Renal cortical epithelial cell (primary cell): ENCODE measurements around the gene ANXA3. TPM values are rescaled to one million over a fixed set of nuclear protein-coding genes. Genes with fewer than 3 reads are reported as not detected.

ENCODE experiments used
- DNase-seq: peaks from one replicate; pipeline ENCODE4 v3.0.0-alpha.2; 2011; ENCODE audit warnings: low read depth
- total RNA-seq: library from RNA; depleted of rRNA; stranded (reverse); fragments of >200 nt; gene quantifications from 2 replicates; pipeline ENCODE4 v1.2.3, GENCODE V29; 2014

Gene ANXA3
- total RNA-seq, 1 donor from 2014 or later: 195 TPM

DNA sequence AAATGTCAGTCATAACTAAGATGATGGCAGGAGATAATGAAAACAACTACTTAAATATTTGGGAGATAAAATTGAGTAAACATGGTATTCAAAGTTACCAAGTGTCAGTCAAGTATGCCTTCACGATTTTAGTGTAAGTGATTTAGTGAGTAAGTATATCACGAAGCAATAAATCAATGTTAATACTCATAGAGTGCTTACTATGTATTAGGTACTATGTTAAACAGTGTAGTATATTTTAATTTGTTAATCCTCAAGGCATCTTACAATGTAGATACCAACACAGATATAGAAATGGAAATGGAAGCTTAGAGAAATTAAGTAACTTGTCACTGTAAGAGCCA lies 59.6 kb downstream of the ANXA3 start:
- DNase-seq: no peak

DNA sequence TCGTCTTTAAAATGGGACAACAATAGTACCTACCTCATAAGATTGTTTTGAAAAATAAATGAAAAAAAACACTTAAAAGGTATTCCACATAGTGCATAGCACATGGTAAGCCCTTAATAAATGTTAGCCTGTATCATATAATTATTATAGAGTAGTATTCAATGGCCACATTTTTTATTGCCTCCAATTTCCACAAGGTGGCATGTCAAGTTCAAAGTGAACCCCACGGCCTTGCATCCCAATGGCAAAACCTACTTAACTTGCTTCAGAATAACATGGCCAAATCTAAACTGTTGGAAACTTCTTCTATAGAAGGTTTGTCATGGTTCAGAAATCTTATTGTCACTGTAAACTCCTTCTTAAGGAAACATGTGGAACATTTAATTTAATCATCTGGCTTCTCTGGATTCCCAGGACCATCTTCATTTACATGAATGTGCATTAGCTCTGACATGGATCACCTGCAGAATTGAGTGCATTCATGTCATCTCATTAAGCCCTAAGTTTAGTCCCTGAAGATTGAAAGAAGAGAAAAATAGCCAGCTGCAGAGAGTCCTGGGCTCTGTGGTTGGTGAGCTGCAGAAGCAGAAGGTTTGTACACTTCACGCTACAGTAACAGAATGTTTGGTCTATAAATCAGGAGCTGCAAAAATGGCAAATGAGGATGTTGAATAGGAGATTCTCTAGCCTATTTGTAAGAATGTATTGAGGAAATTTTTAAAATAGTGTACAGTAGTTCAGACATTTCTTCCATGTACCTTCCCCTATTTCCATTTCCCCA lies 61.0 kb downstream of the ANXA3 start:
- DNase-seq: peak; percentile 47

DNA sequence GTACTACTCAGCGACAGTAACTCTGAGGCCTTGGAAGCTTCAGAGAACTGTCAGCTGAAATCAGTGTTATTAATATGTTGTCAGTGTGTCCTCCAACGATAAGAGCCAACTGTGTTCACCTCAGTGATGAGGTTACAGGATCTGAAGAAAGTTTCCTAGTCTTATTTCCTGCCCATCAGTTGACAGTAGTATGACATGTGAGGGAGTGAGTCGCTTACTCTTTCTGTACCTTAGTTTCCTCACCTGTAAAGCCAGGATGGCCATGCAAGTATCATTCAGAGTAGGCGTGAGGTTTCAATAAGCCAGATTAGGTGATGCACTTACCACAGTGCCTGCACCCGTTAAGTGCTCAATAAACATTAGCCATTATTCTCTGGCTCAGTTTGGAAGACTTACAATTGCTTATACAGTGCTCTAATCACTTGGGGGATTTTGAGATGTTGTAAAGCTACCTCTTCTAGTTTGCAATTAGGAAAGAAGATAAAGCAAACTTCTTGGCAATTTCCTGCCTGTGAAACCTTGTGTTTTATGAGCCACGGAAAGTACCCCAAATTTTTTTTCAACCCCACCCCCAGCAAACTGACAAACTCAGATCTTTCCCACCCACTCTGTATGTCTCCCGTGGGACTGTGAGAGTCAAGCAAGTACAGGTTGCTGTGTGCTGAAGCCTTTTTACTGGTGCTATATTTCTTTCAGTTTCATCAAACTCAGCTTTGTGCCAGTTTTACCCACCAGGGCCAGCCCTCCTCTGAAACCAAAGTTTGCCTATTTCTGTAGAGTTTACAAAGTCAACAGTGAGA lies 62.2 kb downstream of the ANXA3 start:
- DNase-seq: no peak

DNA sequence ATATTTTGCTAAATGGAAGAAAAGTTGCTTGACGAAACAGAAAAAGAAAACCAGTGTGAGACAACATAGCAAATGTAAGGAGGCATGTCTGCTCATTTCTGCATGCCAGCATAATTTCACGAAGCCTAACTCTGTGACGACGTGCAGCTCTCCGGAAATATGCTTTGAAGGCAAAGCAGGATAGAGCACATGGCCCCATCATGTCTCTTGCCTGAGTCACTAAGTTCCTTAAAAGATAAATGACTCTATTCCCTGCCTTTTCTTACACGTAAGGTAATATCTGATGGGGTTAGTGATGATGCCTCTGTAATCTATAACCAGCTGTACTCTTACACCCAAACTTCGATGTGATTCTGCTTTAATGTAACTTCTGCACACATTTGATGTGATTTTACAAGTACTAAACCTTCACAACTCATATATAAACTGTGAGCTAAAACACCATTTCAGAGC lies 64.5 kb downstream of the ANXA3 start:
- no peak for DNase-seq

DNA sequence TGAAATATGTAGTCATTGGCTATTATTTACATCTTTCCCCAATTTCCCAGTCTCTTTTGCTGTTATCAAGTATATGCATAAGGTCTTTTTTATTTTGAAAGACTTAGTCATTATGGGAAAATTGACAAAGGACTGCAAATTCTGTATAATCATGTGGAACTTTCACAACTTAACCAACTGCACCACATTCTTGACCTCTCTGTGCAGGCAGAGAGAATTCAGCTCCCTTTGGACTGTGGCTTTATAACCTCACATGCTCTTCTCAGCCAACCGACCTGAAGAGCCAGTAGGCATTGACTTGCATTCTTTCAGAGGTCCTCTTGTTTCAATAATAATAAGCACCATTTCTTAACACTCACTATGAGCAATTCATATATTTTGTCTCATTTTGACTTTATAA lies 66.9 kb downstream of the ANXA3 start:
- DNase-seq: peak; percentile 59

DNA sequence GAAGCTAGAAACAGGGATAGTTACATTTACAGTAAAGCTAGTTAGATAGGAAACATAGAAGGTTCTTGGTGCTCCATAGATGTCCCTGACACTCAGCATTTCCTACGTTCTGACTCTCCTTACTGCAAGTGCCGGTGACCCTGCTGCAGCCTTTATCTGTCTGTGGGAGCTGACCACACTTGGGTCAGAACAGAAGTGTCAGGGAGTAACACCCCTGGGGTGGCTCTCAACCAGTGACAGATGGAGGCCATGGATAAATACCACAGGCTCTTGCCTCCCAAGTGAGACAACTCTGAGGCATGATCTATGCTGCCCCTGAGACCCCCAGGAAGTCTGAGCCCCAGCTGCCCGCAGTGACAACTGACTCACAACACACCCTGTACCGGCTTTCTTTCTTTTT lies 69.8 kb downstream of the ANXA3 start:
- no peak for DNase-seq

DNA sequence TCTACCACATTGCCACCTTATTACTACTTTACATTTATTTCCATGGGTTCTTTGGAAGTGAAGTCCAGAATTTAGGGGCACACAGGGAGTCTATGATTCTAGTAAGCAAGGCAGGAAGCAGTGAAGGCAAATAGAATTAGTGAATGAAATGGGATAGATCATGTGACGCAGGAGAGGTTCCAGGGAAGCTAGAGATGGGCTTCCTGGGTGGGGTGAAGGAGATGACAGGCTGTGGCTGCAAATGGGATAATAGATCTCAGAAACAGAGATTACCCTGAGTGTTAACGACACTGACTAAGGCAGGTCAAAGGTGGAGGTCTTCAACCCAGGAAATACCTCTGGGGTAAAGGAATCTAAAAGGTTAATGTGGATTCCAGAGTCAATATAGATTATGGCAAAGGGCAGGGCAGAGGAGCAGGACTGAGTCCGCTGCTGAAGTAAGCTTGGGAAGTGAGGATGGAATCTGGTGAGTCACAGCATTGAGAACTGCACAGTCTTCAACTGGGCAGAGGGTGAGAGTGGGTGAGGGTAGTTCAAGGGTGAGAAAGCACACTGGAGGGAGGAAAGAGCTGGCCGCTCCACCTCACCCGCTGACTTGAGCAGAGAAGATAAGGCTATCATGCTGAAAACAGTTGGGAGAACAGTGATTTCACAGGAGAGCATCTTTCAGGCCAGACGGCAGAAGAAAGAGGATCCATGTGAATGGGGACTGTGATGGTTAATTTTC lies 70.8 kb downstream of the ANXA3 start:
- peak; percentile 88 for DNase-seq

DNA sequence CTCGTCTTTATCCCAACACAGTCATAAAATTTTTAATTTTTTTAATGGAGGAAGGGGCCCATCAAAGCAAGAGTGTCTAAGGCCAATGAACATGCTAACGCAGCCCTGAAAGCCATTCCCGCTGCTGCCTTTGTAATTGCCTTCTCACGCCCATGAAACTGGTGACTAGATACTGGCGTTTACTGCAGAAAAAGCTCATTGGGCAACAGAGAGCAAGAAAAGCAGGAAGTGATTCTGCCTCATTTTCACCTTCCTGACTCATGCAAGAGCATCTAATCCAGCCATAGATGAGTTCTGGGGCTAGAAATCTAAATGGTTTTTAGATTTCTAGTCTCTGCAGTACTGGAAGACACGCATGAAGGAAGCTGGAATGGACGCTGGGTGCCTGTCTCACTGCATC lies 72.5 kb downstream of the ANXA3 start:
- DNase-seq: peak; percentile 50

DNA sequence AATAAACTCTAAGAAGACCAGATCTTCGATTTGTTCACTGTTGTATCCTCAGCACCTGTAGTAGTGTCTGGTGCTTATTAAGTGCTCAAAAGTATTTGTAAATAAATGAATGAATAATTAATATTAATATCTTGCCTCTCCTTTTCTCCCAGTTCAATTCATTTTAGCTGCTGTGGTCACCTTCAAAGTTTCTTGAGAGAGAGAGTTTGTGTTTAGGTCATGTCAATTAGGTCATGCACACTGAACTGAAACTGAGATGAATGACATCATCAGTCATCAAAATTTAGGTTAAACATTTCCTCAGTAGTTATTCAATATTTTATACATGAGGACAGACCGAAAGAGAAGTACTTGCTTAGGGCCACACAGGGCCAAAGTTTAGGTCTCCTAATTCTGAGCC lies 73.5 kb downstream of the ANXA3 start:
- peak; percentile 56 for DNase-seq

DNA sequence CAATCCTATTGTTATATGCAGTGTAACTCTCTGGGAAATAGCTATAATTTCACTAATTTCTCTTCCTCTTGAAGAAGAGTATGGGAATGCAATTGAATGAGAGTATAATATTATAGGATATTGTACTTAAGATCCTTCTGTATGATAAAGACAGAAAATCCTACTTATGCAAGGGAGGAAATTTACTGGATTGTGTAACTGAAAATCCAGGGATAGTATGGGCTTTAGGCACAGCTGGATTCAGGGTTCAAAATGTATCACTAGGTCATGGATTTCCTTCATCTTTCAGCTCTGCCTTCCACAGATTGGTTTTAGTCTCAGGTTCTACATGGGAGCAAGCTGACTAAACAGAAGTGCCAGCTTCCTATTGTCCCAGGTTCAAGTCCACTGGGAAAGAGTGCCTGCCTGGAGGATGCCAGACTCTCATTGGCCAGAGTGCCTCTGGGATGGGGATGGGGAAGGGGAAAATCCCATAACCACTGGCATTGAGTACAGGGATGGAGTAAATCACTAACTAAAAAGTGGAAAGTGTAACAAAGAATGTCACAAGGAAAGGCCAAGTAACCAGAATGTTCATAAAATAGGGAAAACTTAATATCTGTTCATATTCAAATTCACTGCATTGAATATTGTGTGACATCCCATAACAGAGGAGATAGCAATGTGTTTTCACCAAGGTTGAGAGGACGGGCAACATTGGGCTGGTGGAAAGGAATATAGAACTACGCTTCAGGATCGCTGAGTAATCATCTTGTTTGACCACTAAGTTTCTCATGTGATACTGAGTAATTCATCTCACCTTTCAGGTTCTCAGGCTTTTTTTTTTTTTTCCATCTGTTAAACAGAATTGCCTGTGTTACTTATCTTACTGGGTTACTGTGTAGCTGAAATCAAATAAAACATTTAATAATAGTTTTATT lies 75.7 kb downstream of the ANXA3 start:
- peak; percentile 95 for DNase-seq

DNA sequence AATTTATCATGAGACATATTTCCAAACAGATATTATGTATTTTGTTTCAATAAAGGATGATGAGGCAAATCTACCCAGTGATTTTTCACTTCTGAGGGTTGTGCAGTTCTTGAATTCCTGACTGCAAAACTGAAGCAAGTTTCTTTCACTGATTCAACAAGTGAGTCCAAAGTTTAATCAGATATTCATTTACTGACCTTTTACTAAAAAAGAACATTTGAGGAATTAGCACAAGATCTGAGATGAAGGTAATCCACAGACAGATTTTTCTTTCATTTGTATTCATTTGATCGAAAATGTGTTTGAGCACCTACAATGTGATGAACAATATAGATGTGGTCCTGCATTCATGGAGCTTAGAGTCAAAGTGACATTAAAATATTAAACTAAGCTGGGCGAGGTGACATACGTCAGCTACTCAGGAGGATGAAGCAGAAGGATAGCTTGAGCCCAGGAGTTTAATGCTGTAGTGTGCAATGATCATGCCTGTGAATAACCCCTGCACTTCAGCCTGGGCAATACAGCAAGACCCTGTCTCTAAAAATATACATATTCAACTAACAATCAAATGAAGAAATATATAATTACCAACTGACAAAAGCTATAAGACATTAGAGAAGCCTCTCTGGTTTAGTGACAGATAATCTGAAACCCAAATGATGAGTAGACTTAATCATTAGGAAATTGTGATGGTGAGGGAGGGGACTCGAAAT lies 76.6 kb downstream of the ANXA3 start:
- DNase-seq: no peak

DNA sequence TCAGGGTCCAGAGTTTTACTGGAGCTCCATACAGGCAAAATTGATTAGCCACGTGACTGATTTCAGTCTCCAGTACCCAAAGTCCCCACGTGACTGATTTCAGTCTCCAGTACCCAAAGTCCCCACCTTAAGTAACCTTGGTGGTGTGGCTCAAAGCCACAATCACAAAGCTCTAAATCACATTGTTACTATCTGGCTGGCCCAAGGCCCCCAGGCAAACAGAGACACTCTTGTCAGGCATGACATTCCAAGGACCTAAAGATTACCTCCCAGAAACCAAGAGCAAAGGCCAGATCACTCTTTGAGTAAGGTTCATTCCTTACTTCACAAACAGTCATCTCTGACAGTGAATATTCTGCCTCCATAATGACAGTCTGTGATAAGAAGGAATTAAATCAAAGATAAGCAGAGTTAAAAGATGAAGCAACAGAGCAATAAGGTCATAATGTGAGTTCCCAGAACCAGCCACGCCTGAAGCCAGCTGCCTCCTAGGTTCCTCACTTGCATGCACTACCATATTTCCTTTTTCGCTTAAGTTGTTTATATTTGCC lies 78.5 kb downstream of the ANXA3 start:
- DNase-seq: peak; percentile 41

DNA sequence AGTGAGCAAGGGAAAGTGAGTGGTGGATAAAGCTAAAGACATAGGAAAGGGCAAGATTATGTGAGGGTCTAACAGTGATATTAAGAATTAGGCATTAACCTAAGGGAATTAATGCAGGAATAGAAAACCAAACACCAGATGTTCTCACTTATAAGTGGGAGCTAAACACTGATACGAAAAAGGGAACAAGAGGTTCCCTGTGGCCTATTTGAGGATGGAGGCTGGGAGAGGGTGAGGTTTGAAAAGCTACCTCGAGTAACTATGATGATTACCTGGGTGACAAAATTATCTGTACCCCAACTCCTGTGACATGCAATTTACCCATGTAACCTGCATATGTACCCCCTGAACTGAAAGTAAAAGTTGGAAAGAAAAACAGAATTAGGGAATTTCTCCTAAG lies 79.0 kb downstream of the ANXA3 start:
- DNase-seq: no peak

DNA sequence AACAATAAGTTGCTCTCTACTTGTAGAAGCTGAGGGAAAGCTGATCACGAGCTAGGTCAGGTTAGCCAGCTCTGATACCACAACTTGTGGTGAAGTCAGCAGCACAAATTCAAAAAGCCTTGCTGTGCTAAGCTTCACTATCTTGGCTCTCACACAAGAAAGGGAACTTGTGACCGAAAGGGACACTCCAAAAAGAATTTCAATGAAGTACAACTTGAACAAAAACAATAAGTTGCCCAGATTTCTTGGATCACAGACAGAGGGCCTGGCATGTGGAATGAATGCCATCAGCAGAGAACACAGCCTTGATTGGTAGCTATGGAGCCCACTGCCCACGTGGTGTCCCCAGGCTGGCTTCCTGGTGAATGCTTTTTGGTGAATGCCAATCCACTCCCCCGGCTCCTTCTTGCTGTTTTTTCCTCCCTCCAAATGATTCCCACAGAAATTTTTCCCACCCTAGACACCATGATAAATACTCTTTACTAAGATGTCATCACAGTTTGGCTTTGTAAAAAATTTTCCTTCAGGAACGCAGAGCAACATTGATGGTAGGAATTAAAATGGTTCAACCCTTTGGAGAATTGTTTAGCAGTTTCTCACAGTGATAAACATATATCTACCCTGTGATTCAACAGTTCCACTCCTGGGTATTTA lies 82.6 kb downstream of the ANXA3 start:
- peak; percentile 59 for DNase-seq

DNA sequence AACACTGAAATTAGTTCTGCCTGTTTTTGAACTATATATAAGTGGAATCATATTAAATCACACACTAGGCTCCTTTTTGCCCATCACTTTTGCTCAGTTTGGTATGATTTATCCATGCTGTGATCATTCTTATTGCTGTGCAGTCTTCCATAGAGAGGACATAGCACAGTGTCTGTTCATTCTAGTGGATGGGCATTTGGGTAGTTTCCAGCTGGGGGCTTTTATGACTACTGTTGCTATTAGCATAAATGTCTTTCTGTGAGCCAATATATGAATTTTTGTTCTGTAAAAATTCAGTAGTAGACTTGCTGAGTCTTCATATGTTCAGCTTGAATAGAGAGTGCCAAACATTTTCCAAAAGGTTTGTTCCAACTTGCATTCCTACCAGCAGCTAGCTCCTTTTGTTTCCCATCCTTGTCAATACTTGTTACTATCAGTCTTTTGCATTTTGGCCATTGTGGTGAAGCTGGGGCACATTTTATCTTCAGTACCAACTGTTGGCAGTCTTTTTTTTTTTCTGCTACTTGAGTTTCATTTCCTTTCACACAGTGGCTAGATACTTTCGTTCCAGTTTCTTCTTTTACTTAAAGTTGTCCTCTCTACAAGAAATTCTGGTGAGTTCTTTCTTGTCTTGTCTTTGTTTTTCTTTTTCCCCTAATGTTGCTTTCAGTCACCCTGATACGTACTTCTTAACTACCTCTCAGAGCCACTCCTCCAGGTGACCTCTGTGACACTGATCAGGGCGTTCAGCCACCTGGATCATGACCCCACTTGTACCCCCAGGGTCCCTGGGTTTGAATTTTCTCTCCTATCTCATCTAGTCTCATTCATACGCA lies 87.0 kb downstream of the ANXA3 start:
- no peak for DNase-seq

DNA sequence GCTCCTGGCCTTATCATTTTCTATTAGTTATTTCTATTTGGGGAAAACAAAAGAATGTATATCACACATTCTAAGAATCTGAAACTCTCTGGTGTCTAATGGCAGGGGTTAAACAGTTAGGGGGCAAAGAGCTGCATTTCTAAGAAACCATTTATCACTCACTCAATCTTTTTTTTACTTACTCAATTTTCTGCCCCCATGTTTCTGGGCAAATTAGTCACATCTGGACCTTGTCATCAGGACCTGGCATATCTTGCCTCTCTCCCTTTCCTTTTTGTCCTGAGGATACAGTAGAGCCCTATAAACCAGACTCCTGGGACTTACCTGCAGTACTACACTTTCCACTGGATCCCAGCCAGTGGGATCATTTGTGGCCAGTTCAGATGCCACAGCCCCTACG lies 89.1 kb downstream of the ANXA3 start:
- DNase-seq: no peak

DNA sequence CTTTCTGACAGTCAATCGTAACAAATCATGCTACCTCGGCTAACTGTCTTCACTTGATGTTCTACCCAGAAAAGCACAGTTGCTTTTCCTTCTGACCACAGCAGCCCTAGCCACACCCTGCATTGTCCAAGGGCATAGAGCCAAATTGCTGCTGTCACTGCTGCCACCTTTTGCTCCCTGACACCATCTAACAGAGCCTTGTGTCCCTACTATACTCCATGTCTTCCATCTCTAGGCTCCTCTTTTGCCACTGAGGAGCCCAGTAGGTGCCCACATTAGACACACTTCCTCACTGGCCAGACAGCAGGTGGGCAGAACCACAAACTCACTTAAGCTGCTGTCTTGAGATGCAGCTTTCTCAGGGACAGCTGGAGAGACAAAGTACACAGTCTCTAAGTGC lies 91.4 kb downstream of the ANXA3 start:
- no peak for DNase-seq

DNA sequence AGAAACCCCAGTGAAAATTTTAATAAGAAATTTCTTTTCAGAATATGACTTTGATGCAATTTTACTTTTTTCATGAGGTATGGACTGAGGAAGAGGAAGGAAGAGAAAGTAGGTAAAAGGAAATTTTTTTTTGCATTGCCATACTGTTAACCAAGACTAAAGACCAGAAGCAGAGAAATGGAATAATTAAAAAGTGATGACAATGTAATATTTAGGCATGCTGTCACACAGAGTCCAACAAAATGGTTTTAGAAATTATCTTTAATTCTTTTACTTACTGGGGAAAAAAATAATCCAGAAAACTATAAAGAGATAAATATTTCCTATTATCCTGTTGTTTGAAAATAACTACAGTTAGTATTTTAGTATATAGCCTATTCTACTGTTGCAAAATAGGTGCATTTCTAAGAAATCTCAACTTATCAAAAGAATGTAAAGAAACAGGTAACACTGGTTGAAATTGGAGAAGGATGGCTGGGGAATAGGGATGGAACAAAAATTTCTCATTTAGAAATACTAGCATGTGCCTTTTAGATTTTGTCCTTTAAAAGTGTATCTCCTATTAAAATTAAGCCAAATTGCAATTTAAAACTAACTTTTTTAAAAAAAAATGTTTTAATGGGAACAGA lies 92.6 kb downstream of the ANXA3 start:
- no peak for DNase-seq
